UCSD-AML1 (cell line): ENCODE data around the gene TSPY4.
"Not testable (repeated sequence)": the region's sequence is repeated elsewhere in the genome, so short reads cannot be mapped to it uniquely, and the experiment has no call there.

Experiments used
- DNase-seq: peaks from one replicate; lab custom pipeline; 2025; ENCODE audit not compliant: unreplicated experiment; lab: John Stamatoyannopoulos, UW

TSPY4 gene

GRCh38 chrY:9337164-9337563 is at the start of gene TSPY4:
TSS of gene TSPY4 (plus strand) at chrY:9337464. CDS start at chrY:9337510, 46 bp downstream.
- DNase-seq: not testable (repeated sequence)

GRCh38 chrY:9320996-9321395 is 16.3 kb upstream of the TSPY4 start:
- DNase-seq: no peak

- not testable (repeated sequence) for DNase-seq
Observed at GRCh38 chrY:9357497-9357896, 20.2 kb downstream of the TSPY4 start, which contains the start of gene TSPY8. TSS of gene TSPY8 (plus strand) at chrY:9357797. CDS start at chrY:9357843, 46 bp downstream.
